ENCODE results near the gene SELENOM.
"Not testable (repeated sequence)": the region's sequence is repeated elsewhere in the genome, so short reads cannot be mapped to it uniquely, and the experiment has no call there.

The SELENOM gene

GRCh38 chr22:31097941-31098631, 9.3 kb downstream of the SELENOM start:
- TF ChIP-seq, protein P1, sequence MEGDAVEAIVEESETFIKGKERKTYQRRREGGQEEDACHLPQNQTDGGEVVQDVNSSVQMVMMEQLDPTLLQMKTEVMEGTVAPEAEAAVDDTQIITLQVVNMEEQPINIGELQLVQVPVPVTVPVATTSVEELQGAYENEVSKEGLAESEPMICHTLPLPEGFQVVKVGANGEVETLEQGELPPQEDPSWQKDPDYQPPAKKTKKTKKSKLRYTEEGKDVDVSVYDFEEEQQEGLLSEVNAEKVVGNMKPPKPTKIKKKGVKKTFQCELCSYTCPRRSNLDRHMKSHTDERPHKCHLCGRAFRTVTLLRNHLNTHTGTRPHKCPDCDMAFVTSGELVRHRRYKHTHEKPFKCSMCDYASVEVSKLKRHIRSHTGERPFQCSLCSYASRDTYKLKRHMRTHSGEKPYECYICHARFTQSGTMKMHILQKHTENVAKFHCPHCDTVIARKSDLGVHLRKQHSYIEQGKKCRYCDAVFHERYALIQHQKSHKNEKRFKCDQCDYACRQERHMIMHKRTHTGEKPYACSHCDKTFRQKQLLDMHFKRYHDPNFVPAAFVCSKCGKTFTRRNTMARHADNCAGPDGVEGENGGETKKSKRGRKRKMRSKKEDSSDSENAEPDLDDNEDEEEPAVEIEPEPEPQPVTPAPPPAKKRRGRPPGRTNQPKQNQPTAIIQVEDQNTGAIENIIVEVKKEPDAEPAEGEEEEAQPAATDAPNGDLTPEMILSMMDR (conservative IDR thresholded peaks at IDR 0.05; ENCODE audit: low read depth, low read length): no peak
- no peak for DNase-seq (ENCODE audit: low read depth)
- H3K4me3 ChIP-seq (ENCODE audit: low read length): no peak overlapping the region

DNA sequence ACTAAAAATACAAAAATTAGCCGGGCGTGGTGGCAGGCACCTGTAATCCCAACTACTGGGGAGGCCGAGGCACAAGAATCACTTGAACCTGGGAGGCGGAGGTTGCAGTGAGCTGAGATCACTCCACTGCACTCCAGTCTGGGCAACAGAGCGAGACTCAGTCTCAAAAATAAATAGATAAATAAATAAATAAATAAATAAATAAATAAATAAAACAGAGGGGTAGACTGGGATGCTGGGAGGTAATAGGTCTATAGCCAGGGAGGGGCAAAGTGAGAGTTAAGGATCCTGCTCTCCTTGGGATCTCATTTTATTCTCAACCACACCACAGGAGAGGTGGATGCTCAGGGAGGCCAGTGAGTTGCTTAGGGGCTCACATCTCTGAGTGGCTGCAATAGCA, 9.8 kb downstream of the SELENOM start:
- not testable (repeated sequence) for DNase-seq (ENCODE audit: low read depth); H3K4me3 ChIP-seq (ENCODE audit: low read length)

GRCh38 chr22:31096657-31097279, 10.6 kb downstream of the SELENOM start:
- TF ChIP-seq, protein P1 (conservative IDR thresholded peaks at IDR 0.05; ENCODE audit: low read depth, low read length): no peak
- H3K4me3 ChIP-seq (ENCODE audit: low read length): no peak overlapping the region
- DNase-seq (ENCODE audit: low read depth): no peak

DNA sequence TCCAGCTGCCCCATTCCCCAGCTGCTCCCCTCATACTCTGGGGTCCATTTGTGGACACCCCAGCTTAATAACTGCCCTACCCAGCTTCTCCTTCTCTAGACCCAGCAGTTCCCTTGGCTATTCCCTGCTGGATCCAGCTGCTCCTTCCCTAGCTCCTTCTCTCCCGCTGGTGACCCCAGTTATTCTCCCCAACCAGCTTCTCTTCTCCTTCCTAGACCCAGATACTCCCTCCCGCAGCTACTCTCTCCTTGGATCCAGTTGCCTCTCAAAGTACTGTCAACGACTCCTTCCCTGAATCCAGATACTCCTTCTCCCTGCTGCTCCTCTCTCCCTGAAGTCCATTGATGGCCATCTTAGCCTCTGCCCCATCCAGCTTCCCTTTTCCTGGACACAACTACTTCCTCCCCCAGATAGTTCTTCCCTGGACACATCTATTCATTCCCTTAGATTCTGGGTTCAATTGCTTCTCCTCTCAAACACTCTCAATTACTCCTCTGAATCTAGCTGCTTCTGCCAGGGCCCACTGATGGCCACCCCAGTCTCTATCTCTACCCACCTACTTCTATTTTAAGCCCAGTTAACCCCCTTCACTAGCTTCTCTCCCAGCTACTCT, 11.6 kb downstream of the SELENOM start:
- no peak overlapping the region for H3K4me3 ChIP-seq (ENCODE audit: low read length)
- no peak for DNase-seq (ENCODE audit: low read depth)
- TF ChIP-seq, protein P1 (conservative IDR thresholded peaks at IDR 0.05; ENCODE audit: low read depth, low read length): no peak

DNA sequence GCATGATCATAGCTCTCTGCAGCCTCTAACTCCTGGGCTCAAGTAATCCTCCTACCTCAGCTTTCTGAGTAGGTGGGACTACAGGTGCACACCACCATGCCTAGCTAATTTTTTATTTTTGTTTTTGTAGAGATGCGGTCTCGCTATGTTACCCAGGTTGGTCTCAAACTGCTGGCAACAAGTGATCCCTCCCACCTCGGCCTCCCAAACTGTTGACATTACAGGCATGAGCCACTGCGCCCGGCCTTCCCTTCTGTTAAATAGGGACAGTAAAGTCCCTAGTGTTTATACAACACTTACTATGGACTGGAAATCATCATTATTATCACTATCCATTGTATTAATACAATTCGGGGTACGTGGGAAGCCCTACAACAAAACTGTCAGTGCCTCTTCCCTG, 12.6 kb downstream of the SELENOM start:
- DNase-seq (ENCODE audit: low read depth): no peak
- TF ChIP-seq, protein P1 (conservative IDR thresholded peaks at IDR 0.05; ENCODE audit: low read depth, low read length): no peak
- no peak overlapping the region for H3K4me3 ChIP-seq (ENCODE audit: low read length)

- TF ChIP-seq, protein P1 (conservative IDR thresholded peaks at IDR 0.05; ENCODE audit: low read depth, low read length): no peak
- no peak overlapping the region for H3K4me3 ChIP-seq (ENCODE audit: low read length)
- DNase-seq (ENCODE audit: low read depth): no peak
Measured at GRCh38 chr22:31094021-31094551, 13.3 kb downstream of the SELENOM start.

DNA sequence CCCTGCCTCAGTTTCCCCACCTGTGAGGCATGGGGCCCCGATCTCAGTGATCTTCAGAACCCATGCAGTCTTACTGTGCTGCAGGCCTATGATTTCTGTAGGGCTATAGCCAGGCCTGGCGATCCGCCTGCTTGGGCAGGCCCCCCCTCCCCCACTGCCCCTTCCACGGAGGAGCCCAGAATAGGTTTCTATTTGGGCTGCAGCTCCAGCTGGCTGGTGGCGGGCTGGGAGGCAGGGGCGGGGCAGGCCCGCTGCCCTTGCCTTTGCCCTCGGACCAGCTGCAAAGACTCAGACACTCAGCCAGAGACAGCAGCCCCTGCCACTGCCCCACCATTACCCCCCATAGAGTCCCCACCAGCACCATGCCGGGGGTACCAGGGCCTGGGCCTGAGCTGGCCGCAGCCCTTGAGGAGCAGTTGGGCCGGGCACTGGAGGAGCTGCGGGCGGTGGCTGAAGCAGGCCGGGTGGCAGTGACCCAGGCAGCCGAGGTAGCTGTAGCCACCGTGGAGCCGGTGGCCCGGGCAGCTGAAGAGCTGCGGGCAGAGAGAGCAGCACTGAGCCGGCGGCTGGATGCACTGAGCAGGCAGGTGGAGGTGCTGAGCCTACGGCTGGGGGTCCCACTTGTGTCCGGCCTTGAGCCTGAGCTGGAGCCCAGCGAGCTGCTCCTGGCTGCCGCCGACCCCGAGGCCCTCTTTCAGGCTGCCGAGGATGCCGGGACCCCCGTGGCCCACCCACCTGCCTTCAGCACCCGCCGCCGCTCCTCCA, 14.1 kb downstream of the SELENOM start:
- TF ChIP-seq, protein P1 (conservative IDR thresholded peaks at IDR 0.05; ENCODE audit: low read depth, low read length): no peak
- no peak overlapping the region for H3K4me3 ChIP-seq (ENCODE audit: low read length)
- DNase-seq (ENCODE audit: low read depth): no peak

Data from retinal pigment epithelial cell (primary cell).